GM18519 (cell line): ENCODE data around the gene GP1BB.
"Not testable (repeated sequence)": the region's sequence is repeated elsewhere in the genome, so short reads cannot be mapped to it uniquely, and the experiment has no call there.

Experiments
- ATAC-seq: cut with Tn5 transposase; IDR thresholded peaks from one replicate; pipeline ENCODE4 v1.9.1; 2021; ENCODE audit warnings: mild to moderate bottlenecking, moderate library complexity; ENCODE audit not compliant: unreplicated experiment, low FRiP score

Gene GP1BB

DNA sequence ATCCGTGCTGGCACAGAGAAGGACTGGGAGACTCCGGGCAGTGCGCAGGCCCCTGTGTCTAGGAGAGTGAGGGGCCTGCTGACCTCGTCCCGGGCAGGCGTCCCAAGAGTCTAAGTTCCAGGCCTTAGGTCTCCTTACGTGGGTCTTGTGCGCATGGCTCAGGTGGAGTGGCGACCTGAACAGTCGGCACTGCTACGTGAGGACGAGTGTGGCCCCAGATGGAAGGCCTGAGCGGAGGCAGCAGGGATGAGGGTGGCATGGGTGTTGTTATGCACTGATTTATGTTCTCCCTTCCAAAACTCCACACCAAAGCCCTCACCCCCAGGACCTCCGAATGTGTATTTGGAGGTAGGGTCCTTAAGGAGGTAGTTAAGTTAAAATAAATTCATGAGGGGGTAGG, 29.8 kb upstream of the GP1BB start:
- no peak for ATAC-seq

- ATAC-seq, result no peak
Measured at GRCh38 chr22:19693981-19694670, 29.2 kb upstream of the GP1BB start.

GRCh38 chr22:19694696-19695095, 28.6 kb upstream of the GP1BB start:
- no peak for ATAC-seq

- no peak for ATAC-seq
Measured at GRCh38 chr22:19696504-19697276, 26.6 kb upstream of the GP1BB start.

DNA sequence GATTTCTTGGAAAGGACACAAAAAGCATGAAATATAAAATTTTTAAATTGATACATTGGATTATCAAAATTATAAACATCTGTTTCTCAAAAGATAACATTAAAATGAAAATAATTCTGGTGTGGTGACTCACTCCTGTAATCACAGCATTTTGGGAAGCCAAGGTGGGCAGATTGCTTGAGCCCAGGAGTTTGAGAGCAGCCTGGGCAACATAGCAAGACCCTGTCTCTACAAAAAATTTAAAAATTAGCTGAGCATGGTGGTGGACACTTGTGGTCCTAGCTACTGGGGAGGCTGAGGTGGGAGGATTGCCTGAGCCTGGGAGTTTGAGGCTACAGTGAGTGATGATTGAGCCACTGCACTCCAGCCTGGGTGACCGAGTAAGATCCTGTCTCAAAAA, 25.5 kb upstream of the GP1BB start:
- not testable (repeated sequence) for ATAC-seq

DNA sequence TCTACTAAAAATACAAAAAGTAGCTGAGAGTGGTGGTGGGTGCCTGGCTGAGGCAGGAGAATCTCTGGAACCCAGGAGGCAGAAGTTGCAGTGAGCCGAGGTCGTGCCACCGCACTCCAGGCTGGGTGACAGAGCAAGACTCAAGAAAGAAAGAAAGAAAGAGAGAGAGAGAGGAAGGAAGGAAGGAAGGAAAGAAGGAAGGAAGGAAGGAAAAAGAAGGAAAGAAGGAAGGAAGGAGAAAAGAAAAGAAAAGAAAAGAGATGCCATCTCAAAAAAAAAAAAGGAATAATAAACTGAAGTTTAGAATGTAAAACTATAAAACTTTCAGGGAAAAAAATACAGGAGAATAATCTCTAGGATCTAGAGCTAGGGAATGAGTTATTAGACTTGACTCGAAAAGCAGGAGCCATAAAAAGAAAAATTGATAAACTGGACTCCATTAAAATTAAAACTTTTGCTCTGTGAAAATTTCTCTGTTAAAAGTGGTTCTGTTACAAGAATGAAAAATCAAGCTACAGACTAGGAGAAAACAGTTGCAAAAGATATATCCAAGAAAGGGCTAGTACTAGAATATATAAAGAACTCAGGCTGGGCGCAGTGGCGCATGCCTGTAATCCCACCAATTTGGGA, 22.4 kb upstream of the GP1BB start:
- ATAC-seq, result no peak

DNA sequence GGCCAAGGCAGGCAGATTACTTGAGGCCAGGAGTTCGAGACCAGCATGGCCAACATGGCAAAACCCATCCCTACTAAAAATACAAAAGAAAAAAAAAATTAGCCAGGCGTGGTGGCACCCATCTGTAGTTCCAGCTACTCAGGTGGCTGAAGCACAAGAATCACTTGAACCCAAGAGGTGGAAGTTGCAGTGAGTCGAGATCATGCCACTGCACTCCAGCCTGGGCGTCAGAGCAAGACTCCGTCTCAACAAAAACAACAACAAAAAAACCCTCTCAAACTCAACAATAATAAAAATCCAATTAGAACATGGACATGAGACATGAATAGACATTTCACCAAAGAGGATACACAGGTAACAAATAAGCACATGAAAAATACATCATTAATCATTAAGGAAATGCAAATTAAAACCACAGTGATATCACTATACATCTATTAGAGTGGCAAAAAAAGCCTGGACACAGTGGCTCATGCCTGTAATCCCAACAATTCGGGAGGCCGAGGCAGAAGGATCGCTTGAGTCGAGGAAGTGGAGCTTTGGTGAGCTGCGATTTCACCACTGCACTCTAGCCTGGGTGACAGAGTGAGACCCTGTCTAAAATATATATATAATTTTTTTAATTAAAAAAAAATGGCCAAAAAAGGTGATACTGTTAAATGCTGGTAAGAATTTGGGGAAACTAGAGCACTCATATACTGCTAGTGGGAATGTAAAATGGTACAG, 21.8 kb upstream of the GP1BB start:
- ATAC-seq, result no peak

GRCh38 chr22:19703869-19704268, 19.5 kb upstream of the GP1BB start:
- no peak for ATAC-seq

DNA sequence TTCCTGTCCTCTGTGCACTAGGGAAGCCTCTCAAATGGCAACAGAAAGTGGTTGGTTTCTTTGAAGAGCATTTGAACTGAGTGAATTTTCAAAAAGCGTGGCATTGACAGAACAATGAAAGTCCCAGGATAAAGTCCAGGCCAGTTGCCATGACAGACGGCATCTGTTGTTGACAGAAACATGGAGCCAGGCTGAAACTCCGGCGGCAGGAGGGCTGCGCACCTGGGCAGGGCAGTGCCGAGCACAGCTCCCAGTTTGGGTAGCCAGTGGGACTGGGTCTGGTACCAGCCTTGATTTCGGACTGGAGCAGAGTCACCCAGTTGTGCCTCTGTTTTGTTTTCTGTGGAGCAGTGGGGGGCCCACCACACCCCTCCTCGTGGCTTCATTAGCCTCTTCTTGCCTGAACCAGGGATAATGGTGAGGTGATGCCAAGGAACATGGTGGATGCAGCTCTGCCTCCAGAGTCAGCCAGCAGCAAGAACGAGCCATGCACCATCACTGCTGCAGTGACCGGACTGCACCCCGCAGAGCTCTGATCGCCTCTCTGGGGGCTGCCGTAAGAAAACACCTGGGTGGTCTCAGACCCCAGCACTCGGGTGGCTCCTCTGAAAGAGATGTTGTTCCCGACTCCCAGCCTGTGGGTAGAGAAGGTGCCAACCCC, 18.9 kb upstream of the GP1BB start:
- ATAC-seq, result no peak

DNA sequence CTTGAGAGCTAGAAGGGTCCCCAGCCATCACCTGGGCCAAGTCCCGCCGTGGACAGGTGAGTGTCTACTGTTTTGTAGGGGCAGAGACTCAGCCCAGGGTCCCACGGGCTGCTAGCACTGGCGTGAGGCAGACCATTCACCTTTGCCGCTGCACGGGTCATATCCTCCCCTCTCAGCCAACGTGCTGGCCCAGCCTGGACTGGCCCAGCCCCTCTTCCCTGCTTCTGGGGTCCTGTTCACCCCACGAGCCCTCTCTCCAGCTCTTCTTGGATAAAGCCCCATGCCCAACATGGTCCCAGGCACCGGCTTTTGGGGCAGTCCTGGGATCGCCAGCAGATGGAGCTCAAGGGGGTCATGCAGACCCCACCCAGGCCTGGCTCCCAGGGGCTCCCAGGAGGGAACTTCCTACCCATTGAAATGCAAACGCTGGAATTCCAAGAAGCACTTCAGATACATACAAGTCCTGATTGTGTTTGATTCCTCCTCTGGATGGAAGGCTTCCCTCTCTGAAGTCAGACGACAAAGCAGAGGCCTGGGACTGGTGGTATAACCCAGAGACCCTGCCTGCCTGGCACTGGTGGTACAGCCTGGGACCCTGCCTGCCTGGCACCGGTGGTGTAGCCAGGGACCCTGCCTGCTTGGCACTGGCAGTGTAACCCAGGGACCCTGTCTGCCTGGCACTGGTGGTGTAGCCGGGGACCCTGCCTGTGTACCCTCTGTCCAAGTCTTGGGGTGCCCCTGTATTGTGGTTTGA, 18.0 kb upstream of the GP1BB start:
- no peak for ATAC-seq

- ATAC-seq, result no peak
Measured at GRCh38 chr22:19706661-19707151, 16.6 kb upstream of the GP1BB start.

DNA sequence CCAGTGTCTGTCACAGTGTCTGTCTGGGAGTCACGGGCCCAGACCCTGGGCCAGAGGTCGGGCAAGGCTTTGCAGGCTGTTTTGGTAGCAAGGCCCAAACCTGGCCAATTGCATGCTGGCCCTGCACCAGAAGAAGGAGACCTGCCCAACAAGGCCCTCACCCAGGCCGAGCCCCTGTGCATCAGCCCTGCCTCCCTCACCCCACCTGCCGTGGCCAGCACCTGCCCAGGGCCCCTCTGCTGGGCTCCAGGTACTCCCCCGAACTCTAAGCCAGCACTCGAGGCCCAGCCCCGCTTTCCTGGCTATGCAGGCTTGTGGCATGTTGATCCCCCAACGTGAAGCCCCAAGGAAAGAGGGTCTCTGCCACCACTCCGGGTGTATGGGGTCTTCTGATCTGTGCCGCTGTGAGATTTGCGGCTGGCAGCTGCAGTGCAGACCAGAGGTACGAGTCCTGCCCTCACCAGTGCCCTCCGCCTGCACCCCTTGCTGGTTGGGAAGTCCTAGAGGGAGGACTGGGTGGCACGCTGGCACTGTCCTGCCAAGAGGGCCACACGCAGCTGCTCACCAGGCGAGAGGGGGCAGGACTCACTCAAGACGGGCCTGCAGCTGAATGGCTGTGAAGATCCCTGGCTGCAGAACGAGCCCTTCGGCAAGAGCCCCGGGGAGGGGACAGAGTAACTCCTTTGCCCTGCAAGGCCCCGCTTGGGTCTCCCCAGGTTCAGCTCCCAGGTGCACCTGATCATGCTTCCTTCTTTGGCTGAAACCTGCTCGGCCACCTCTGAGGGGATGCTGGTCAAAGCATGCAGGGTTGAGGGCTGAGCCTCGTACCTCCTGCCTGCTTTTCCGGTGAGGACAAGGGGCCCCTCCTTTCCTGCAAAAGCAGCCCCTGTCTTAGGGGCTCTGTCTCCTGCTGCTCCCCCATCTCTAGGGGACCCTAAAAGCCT, 15.7 kb upstream of the GP1BB start:
- no peak for ATAC-seq

GRCh38 chr22:19708321-19709011, 14.9 kb upstream of the GP1BB start:
- no peak for ATAC-seq

GRCh38 chr22:19709063-19709769, 14.1 kb upstream of the GP1BB start:
- ATAC-seq, result no peak

GRCh38 chr22:19710020-19710768, 13.1 kb upstream of the GP1BB start:
- no peak for ATAC-seq

DNA sequence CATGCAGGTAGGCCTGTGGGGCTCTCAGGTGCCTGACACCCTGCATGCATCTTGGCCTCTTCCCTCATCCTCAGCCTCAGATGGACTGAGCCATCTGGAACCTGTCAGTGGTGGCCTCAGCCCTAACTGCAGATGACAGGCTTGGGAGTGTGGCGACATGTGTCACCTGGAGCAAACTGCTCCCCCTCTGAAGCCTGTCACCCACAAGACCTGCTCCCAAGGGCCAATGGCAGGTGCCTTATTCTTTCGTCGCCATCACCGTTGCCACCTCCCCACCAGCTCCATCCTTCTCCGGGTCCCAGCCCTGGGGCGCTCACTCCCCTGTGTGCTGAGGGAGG, 12.6 kb upstream of the GP1BB start:
- no peak for ATAC-seq

DNA sequence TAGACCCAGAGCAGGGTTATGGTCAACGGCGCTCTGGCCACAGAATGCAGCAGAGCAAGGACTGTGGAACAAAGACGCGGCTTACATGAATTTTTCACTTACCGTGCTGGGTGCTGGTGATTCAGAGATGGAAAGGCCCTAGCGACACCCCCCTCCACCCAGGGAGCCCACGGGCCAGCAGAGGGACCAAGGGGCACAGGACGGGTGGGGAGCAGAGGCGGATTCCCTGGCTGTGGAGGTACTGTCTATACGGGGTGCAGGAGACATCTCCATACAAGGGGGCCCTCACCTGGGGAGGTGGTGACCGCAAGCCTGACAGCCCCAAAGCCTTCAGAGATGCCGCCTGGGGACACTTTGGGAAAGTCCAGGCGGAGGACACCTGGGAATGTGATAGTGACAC, 10.1 kb upstream of the GP1BB start:
- no peak for ATAC-seq
